IMR-90 (cell line): Measurements from ENCODE around the gene OTUB2. TPM values are rescaled to one million over a fixed set of nuclear protein-coding genes. Genes with fewer than 3 reads are reported as not detected.
A peak's percentile ranks its signal among the peaks of the same experiment; 100 is the strongest.

Experiments used
- ATAC-seq: fragments of 200-7000 bp; cut with Tn5 transposase; 2 replicates; pipeline ENCODE4 v1.9.1; 2020; ENCODE audit warnings: low read depth, mild to moderate bottlenecking, moderate library complexity
- BruUV-seq: library from RNA; stranded (reverse); fragments of 400-500 nt; replicated peaks from 2 replicates; lab custom pipeline; 2021; lab: Mats Ljungman, UMichigan
- CTCF ChIA-PET: fragments of 300-600 bp; formaldehyde crosslinking; extraction: SDS; loops from one replicate; lab custom pipeline; 2021; ENCODE audit warnings: antibody characterized with exemption; lab: Yijun Ruan, JAX
- POLR2A ChIA-PET: fragments of 300-600 bp; sonication (Branson Sonifier 250); formaldehyde crosslinking; loops from one replicate; lab custom pipeline; 2022; ENCODE audit warnings: antibody characterized with exemption; ENCODE audit not compliant: unreplicated experiment; lab: Charles Lee
- DNase-seq: peaks from one replicate; pipeline ENCODE4 v3.0.0; 2013
- H2AFZ ChIP-seq: replicated peaks from 2 replicates; pipeline ENCODE3; 2013; ENCODE audit warnings: low read length, mild to moderate bottlenecking; ENCODE audit not compliant: poor library complexity
- H2AK5ac ChIP-seq: 2 replicates; pipeline ENCODE4 v1.6.1; 2013; ENCODE audit warnings: low read depth, low read length, inconsistent platforms
- H2AK9ac ChIP-seq: replicated peaks from 2 replicates; pipeline ENCODE3; 2013; ENCODE audit warnings: mild to moderate bottlenecking, low read depth, low read length, moderate library complexity; ENCODE audit not compliant: poor library complexity
- H2BK120ac ChIP-seq: 2 replicates; pipeline ENCODE4 v1.6.1; 2013; ENCODE audit warnings: low read depth, low read length, inconsistent platforms
- H2BK15ac ChIP-seq: 3 replicates; pipeline ENCODE4 v1.6.1; 2013; ENCODE audit warnings: low read depth, low read length, inconsistent platforms
- H2BK20ac ChIP-seq: 2 replicates; pipeline ENCODE4 v1.6.1; 2013; ENCODE audit warnings: low read depth, mild to moderate bottlenecking, inconsistent platforms, low read length, moderate library complexity
- H2BK5ac ChIP-seq: 2 replicates; pipeline ENCODE4 v1.6.1; 2013; ENCODE audit warnings: mild to moderate bottlenecking, low read depth, low read length, inconsistent platforms; ENCODE audit not compliant: poor library complexity, severe bottlenecking
- H3K14ac ChIP-seq: replicated peaks from 2 replicates; pipeline ENCODE4 v1.6.1; 2013; ENCODE audit warnings: low read depth, low read length, inconsistent platforms
- H3K18ac ChIP-seq: 2 replicates; pipeline ENCODE4 v1.6.1; 2013; ENCODE audit warnings: low read depth, low read length, control low read depth
- H3K23ac ChIP-seq: 2 replicates; pipeline ENCODE4 v1.6.1; 2013; ENCODE audit warnings: low read depth, low read length, inconsistent platforms
- H3K27ac ChIP-seq: 2 replicates; pipeline ENCODE4 v1.5.1; 2013; ENCODE audit warnings: mild to moderate bottlenecking, control low read depth, low read length; ENCODE audit not compliant: insufficient read depth
- H3K27me3 ChIP-seq: 2 replicates; pipeline ENCODE4 v1.6.1; 2013; ENCODE audit warnings: low read length; ENCODE audit not compliant: control insufficient read depth, insufficient read depth
- H3K36me3 ChIP-seq: 2 replicates; pipeline ENCODE4 v1.6.1; 2013; ENCODE audit warnings: low read length, mixed read lengths; ENCODE audit not compliant: control insufficient read depth, insufficient read depth
- H3K4ac ChIP-seq: 2 replicates; pipeline ENCODE4 v1.6.1; 2013; ENCODE audit warnings: low read depth, low read length, inconsistent platforms
- H3K4me1 ChIP-seq: 2 replicates; pipeline ENCODE4 v1.6.1; 2013; ENCODE audit warnings: low read length, mixed read lengths; ENCODE audit not compliant: control insufficient read depth, insufficient read depth
- H3K4me2 ChIP-seq: 2 replicates; pipeline ENCODE4 v1.6.1; 2013; ENCODE audit warnings: low read depth, mild to moderate bottlenecking, control low read depth, low read length, moderate library complexity
- H3K4me3 ChIP-seq: 2 replicates; pipeline ENCODE4 v1.5.1; 2013; ENCODE audit warnings: low read depth, mild to moderate bottlenecking, control low read depth, low read length, moderate library complexity; ENCODE audit not compliant: insufficient read depth
- H3K56ac ChIP-seq: 2 replicates; pipeline ENCODE4 v1.6.1; 2013; ENCODE audit warnings: low read length, inconsistent platforms; ENCODE audit not compliant: insufficient read depth; ENCODE audit errors: extremely low read depth
- H3K79me1 ChIP-seq, 2 experiments: 2 replicates each; pipeline ENCODE4 v1.6.1; 2013; ENCODE audit warnings: low read length in 2 of 2, inconsistent platforms in 1 of 2, low read depth in 1 of 2
- H3K9ac ChIP-seq: 2 replicates; pipeline ENCODE4 v1.6.1; 2013; ENCODE audit warnings: low read depth, low read length, control low read depth
- H3K9me1 ChIP-seq: 2 replicates; pipeline ENCODE4 v1.6.1; 2013; ENCODE audit warnings: low read length, inconsistent platforms; ENCODE audit not compliant: insufficient read depth
- H3K9me3 ChIP-seq: 2 replicates; pipeline ENCODE4 v1.6.1; 2013; ENCODE audit warnings: low read length; ENCODE audit not compliant: control insufficient read depth, insufficient read depth
- H4K20me1 ChIP-seq: 2 replicates; pipeline ENCODE4 v1.6.1; 2013; ENCODE audit warnings: low read length, inconsistent platforms; ENCODE audit not compliant: insufficient read depth
- H4K5ac ChIP-seq: 2 replicates; pipeline ENCODE4 v1.6.1; 2013; ENCODE audit warnings: mild to moderate bottlenecking, low read depth, low read length, control low read depth
- H4K8ac ChIP-seq, 2 experiments: 2 replicates each; pipeline ENCODE4 v1.6.1; 2013; ENCODE audit warnings: low read depth in 2 of 2, low read length in 2 of 2, control low read depth in 1 of 2, inconsistent platforms in 1 of 2
- H4K91ac ChIP-seq: 2 replicates; pipeline ENCODE4 v1.6.1; 2013; ENCODE audit warnings: low read depth, low read length, inconsistent platforms; ENCODE audit not compliant: insufficient read depth
- BHLHE40 ChIP-seq: fragments of 150-350 bp; IDR thresholded peaks from 2 replicates; pipeline ENCODE4 v1.6.1; 2016; ENCODE audit warnings: mild to moderate bottlenecking, low read depth, low read length
- FOS ChIP-seq: fragments of 150-350 bp; IDR thresholded peaks from 2 replicates; pipeline ENCODE4 v1.6.1; 2016; ENCODE audit warnings: low read depth, low read length
- RAD21 ChIP-seq: IDR thresholded peaks from 2 replicates; pipeline ENCODE4 v1.6.1; 2012; ENCODE audit warnings: low read length, improper control_type of control experiment
- RCOR1 ChIP-seq: IDR thresholded peaks from 2 replicates; pipeline ENCODE4 v1.6.1; 2012; ENCODE audit warnings: mild to moderate bottlenecking, low read length, improper control_type of control experiment; ENCODE audit not compliant: insufficient replicate concordance
- SMC3 ChIP-seq: fragments of 150-350 bp; IDR thresholded peaks from 2 replicates; pipeline ENCODE4 v1.6.1; 2016; ENCODE audit warnings: low read depth, mild to moderate bottlenecking, antibody characterized with exemption, low read length, moderate library complexity
- WGBS, 2 experiments: methylation state at CpG; one replicate each; pipeline versions ENCODE4 v1.1.5 to v1.1.7; 2013; ENCODE audit warnings: missing lambda C conversion rate in 2 of 2; ENCODE audit not compliant: insufficient read length in 1 of 2; ENCODE audit errors: extremely low coverage in 2 of 2; 5-methylcytosine and 5-hydroxymethylcytosine counted together
- dilution Hi-C: fragments of 300-500 bp; cut with HindIII; formaldehyde crosslinking; loops from one replicate; pipeline ENCODE4 v1.14.3; 2018; ENCODE audit warnings: low sequenced_read_pairs; ENCODE audit not compliant: unreplicated experiment
- in situ Hi-C: fragments of 300-500 bp; cut with MboI; formaldehyde crosslinking; loops from 3 replicates; pipeline ENCODE4 v1.14.3; 2019; ENCODE audit warnings: low sequenced_read_pairs, inconsistent platforms, mixed read lengths
- intact Hi-C: fragments of 100-400 bp; cut with micrococcal nuclease; formaldehyde crosslinking; loops from 2 replicates; pipeline ENCODE4 v1.10.0; 2022
- polyA plus RNA-seq, 3 experiments: library from polyadenylated mRNA; depleted of rRNA; stranded (reverse); fragments of >200 nt; gene quantifications; 2 replicates each; pipeline ENCODE4 v1.2.3, GENCODE V29; 2012; ENCODE audit warnings: low replicate concordance in 1 of 3
- total RNA-seq: library from RNA; depleted of rRNA; stranded (reverse); fragments of >200 nt; gene quantifications from 2 replicates; pipeline ENCODE4 v1.2.3, GENCODE V29; 2012

Gene OTUB2
- total and polyA plus RNA-seq, 2 of the 4 experiments (the other 2 are of a cell fraction) = 1.1 to 2.5 TPM

DNA sequence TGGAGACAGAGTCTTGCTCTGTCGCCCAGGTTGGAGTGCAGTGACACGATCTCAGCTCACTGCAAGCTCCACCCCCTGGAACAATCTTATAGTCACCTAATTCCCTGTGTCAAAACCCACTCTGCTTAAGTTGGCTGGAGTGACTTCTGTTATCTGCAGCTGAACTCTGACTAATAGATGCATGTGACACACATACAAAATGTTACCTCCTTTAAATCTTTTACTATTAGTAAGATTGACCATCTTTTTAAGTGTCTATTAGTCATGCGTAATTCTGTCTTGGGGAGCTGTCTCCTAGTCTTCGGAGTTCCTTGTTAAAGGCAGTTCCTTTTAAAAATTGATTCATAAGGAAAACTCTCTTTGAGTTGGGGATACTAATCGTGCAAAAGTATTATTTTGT is 62.4 kb downstream of the OTUB2 start:
- H3K27ac ChIP-seq = no peak overlapping the region
- H3K79me1 ChIP-seq = peaks cover 0 to 24% of the 10 kb centered on the region in 2 experiments; a peak in 2 of 4 replicates
- H4K8ac ChIP-seq = no peak overlapping the region
- no peak overlapping the region for H2BK5ac ChIP-seq
- no peaks in the 10 kb centered on the region for H3K36me3 ChIP-seq
- no peaks in the 10 kb centered on the region for H3K9me3 ChIP-seq
- H2AK9ac ChIP-seq = no peak overlapping the region
- TF ChIP-seq BHLHE40 (0 out of 2 replicates have a peak, but pooled peaks have one; percentile 31), SMC3 (no peak), FOS (0 out of 2 replicates have a peak, but pooled peaks have one; percentile 28), RCOR1 (no peak), RAD21 (no peak)
- in situ Hi-C loops (no loop called here), intact Hi-C loops (no loop called here), dilution Hi-C loops (no loop called here)
- no peak overlapping the region for H2AK5ac ChIP-seq
- no peak overlapping the region for H4K91ac ChIP-seq
- no peaks in the 10 kb centered on the region; the same call in 1 of the 2 replicates for H3K4me1 ChIP-seq
- CTCF ChIA-PET = interaction anchor here (0.6 kb wide), 1 partner anchor 1574 kb away, joined by 3 read pairs; no protein-coding TSS in a partner anchor
- POLR2A ChIA-PET = interaction anchor here (0.6 kb wide), 1 partner anchor 72 kb away, joined by 9 read pairs; no protein-coding TSS in a partner anchor
- no peak overlapping the region for H4K5ac ChIP-seq
- H3K4ac ChIP-seq = no peak overlapping the region
- peaks cover 6% of the 10 kb centered on the region; the same call in 1 of the 2 replicates for H3K9me1 ChIP-seq
- H3K18ac ChIP-seq = no peak overlapping the region
- ATAC-seq (peak; percentile 61), DNase-seq (peak; percentile 65)
- H3K27me3 ChIP-seq = no peaks in the 10 kb centered on the region
- no peak overlapping the region for H2AFZ ChIP-seq
- H2BK20ac ChIP-seq = no peak overlapping the region
- no peak overlapping the region for H2BK120ac ChIP-seq
- no peak overlapping the region for H3K56ac ChIP-seq
- H3K9ac ChIP-seq = no peak overlapping the region
- H3K4me2 ChIP-seq = peak overlapping the region; percentile 35; the same call in 1 of the 2 replicates
- no CpG with 5 or more reads among the region's 5 CpGs for WGBS, 2 experiments
- no peak overlapping the region for H3K4me3 ChIP-seq
- H2BK15ac ChIP-seq = no peak overlapping the region
- H3K23ac ChIP-seq = 0 out of 2 replicates have a peak overlapping the region, but pooled peaks have one; percentile 0
- BruUV-seq = no TSS peak
- no peaks in the 10 kb centered on the region for H4K20me1 ChIP-seq
- H3K14ac ChIP-seq = no peak overlapping the region
